Panc1 (cell line): ENCODE results near the gene PHKA1.

Experiments
- CTCF ChIP-seq: fragments of 450-650 bp; IDR thresholded peaks from 2 replicates; pipeline ENCODE4 v1.5.1; 2017; ENCODE audit warnings: mild to moderate bottlenecking
- SIN3A ChIP-seq: IDR thresholded peaks from 2 replicates; pipeline ENCODE4 v1.6.1; 2012; ENCODE audit warnings: low read depth, mild to moderate bottlenecking, low read length, moderate library complexity, borderline replicate concordance; ENCODE audit not compliant: insufficient read depth
- TF ChIP-seq, protein P1 (sequence below), 2 experiments: IDR thresholded peaks; 2 replicates each; pipeline ENCODE4 v1.6.1; 2011 to 2012; ENCODE audit warnings: low read depth in 2 of 2, control low read depth in 1 of 2, low read length in 1 of 2, mild to moderate bottlenecking in 1 of 2, moderate library complexity in 1 of 2; ENCODE audit not compliant: insufficient read depth in 1 of 2

GRCh38 chrX:72716766-72717165 lies 2.7 kb upstream of the PHKA1 start:
- no peak for TF ChIP-seq CTCF
- TF ChIP-seq, protein P1, sequence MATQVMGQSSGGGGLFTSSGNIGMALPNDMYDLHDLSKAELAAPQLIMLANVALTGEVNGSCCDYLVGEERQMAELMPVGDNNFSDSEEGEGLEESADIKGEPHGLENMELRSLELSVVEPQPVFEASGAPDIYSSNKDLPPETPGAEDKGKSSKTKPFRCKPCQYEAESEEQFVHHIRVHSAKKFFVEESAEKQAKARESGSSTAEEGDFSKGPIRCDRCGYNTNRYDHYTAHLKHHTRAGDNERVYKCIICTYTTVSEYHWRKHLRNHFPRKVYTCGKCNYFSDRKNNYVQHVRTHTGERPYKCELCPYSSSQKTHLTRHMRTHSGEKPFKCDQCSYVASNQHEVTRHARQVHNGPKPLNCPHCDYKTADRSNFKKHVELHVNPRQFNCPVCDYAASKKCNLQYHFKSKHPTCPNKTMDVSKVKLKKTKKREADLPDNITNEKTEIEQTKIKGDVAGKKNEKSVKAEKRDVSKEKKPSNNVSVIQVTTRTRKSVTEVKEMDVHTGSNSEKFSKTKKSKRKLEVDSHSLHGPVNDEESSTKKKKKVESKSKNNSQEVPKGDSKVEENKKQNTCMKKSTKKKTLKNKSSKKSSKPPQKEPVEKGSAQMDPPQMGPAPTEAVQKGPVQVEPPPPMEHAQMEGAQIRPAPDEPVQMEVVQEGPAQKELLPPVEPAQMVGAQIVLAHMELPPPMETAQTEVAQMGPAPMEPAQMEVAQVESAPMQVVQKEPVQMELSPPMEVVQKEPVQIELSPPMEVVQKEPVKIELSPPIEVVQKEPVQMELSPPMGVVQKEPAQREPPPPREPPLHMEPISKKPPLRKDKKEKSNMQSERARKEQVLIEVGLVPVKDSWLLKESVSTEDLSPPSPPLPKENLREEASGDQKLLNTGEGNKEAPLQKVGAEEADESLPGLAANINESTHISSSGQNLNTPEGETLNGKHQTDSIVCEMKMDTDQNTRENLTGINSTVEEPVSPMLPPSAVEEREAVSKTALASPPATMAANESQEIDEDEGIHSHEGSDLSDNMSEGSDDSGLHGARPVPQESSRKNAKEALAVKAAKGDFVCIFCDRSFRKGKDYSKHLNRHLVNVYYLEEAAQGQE (IDR thresholded peaks at IDR 0.05; ENCODE audit: insufficient read depth in 1 of 2, low read depth in 2 of 2, low read length in 1 of 2), result no peak
- TF ChIP-seq SIN3A, result no peak
